Measurements from ENCODE around the gene FANCG. TPM values are rescaled to one million over a fixed set of nuclear protein-coding genes. Genes with fewer than 3 reads are reported as not detected.

Gene FANCG
- total and polyA plus RNA-seq, 2 donors (not counting 1 experiment from before 2014, with no cell fraction given), result 26.5 to 40.1 TPM

DNA sequence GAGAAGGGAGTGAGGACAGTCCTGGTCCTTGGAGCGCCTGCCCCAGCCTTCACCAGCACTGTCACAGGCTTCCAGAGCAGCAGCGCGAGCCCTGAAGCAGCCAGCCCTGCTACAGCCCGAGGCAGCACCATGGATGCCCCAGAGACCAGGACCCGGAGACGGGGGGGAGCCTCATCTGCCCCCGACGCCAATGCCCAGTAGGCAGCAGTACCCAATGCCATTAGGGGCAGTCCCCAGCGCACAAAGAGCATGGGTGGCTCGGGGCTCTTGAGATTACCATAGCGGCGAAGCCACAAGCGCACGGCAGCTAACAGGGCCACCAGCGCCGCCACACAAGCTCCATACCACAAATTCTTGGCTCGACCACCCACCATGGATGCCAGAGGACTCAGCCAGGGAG lies 11.8 kb upstream of the FANCG start:
- intact Hi-C loops (cut with micrococcal nuclease), result no loop called here
- WGBS (ENCODE audit: insufficient coverage), result 97% methylated on average over 17 of the region's 17 CpGs

DNA sequence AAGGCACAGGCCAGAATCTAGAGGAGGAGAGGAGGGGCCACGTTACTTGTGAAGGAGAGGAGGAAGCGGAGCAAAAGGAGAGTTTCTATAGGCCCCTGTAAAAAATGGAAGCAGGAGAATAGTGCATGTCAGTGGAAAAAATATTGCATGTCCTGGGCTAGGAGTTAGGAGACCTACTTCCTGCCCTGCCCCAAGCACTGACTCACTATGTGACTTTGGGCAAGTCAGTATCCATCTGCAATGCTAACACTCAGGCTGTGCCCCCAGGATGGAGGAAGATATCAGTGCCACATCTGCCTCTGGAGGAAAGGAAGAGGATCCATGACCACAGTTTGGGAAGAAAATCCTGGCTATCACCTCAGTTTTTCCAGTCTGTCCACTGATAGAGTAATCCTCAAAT lies 9.7 kb upstream of the FANCG start:
- CTCF ChIA-PET, result no interaction called here
- WGBS (ENCODE audit: insufficient coverage), result 100% methylated on average over 2 of the region's 2 CpGs

More for the DNA sequence above, 11.8 kb upstream of the FANCG start:
- Histone ChIP-seq H3K27ac (ENCODE audit: low read length in 2 of 2) (no peak overlapping the region), H3K4me2 (replicated peaks; ENCODE audit: low read depth, low read length, poor library complexity, severe bottlenecking) (no peak overlapping the region), H3K4me3 (ENCODE audit: control extremely low read depth in 1 of 5, extremely low read depth in 1 of 5, insufficient read depth in 1 of 5, low read depth in 2 of 5, low read length in 4 of 5) (no peak overlapping the region), H2AFZ (ENCODE audit: insufficient read depth, low read depth, low read length, poor library complexity, severe bottlenecking) (no peak overlapping the region), H3K36me3 (replicated peaks in 1 of 2; ENCODE audit: control extremely low read depth in 1 of 2, control insufficient read depth in 1 of 2, extremely low read depth in 1 of 2, insufficient read depth in 2 of 2, low read length in 1 of 2) (peaks cover 14 to 75% of the 10 kb centered on the region in 2 experiments), H3K79me2 (ENCODE audit: control insufficient read depth, insufficient read depth, low read length) (peaks cover 8% of the 10 kb centered on the region), H3K9ac (ENCODE audit: low read length) (no peak overlapping the region), H3K9me3 (ENCODE audit: control extremely low read depth in 1 of 3, control insufficient read depth in 2 of 3, insufficient read depth in 1 of 3, low read length in 2 of 3) (no peaks in the 10 kb centered on the region), H3K27me3 (replicated peaks in 1 of 4; ENCODE audit: control extremely low read depth in 1 of 4, control insufficient read depth in 3 of 4, insufficient read depth in 4 of 4, low read length in 3 of 4) (no peaks in the 10 kb centered on the region), H3K4me1 (ENCODE audit: control insufficient read depth in 2 of 2, insufficient read depth in 2 of 2, low read length in 2 of 2) (peaks cover 7 to 12% of the 10 kb centered on the region in 2 donors), H4K20me1 (ENCODE audit: control insufficient read depth, insufficient read depth, low read length, poor library complexity, severe bottlenecking) (no peaks in the 10 kb centered on the region)
- DNase-seq (no peak), ATAC-seq (ENCODE audit: low read depth) (no peak)
- Mint-ChIP-seq H3K4me3 (no peak overlapping the region), H3K9me3 (ENCODE audit: insufficient read depth) (no peaks in the 10 kb centered on the region), H3K27me3 (no peaks in the 10 kb centered on the region), H3K27ac (no peak overlapping the region), H3K4me1 (peaks cover 22% of the 10 kb centered on the region)
- TF ChIP-seq EZH2 (IDR thresholded peaks at IDR 0.05; ENCODE audit: borderline replicate concordance, insufficient read depth, low read depth, low read length, poor library complexity, severe bottlenecking), result no peak
- TF ChIP-seq, protein P1, sequence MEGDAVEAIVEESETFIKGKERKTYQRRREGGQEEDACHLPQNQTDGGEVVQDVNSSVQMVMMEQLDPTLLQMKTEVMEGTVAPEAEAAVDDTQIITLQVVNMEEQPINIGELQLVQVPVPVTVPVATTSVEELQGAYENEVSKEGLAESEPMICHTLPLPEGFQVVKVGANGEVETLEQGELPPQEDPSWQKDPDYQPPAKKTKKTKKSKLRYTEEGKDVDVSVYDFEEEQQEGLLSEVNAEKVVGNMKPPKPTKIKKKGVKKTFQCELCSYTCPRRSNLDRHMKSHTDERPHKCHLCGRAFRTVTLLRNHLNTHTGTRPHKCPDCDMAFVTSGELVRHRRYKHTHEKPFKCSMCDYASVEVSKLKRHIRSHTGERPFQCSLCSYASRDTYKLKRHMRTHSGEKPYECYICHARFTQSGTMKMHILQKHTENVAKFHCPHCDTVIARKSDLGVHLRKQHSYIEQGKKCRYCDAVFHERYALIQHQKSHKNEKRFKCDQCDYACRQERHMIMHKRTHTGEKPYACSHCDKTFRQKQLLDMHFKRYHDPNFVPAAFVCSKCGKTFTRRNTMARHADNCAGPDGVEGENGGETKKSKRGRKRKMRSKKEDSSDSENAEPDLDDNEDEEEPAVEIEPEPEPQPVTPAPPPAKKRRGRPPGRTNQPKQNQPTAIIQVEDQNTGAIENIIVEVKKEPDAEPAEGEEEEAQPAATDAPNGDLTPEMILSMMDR (IDR thresholded peaks at IDR 0.05), result no peak
- ChIA-PET CTCF (interaction anchor here (1.2 to 2.8 kb wide), 5 partner anchors 11 to 192 kb away, joined by 3 to 14 read pairs (median 10); partner anchors contain the start of genes FANCG and STOML2), POLR2A (no interaction called here)

More for the DNA sequence above, 9.7 kb upstream of the FANCG start:
- H3K4me1 Mint-ChIP-seq, result peaks cover 4% of the 10 kb centered on the region
- POLR2A ChIA-PET, result no interaction called here
- intact Hi-C loops (cut with micrococcal nuclease), result no loop called here
- no peak overlapping the region for H3K27ac Mint-ChIP-seq
- Histone ChIP-seq H3K27me3 (replicated peaks in 1 of 4; ENCODE audit: control extremely low read depth in 1 of 4, control insufficient read depth in 3 of 4, insufficient read depth in 4 of 4, low read length in 3 of 4) (no peaks in the 10 kb centered on the region), H3K36me3 (replicated peaks in 1 of 2; ENCODE audit: control extremely low read depth in 1 of 2, control insufficient read depth in 1 of 2, extremely low read depth in 1 of 2, insufficient read depth in 2 of 2, low read length in 1 of 2) (peaks cover 17 to 75% of the 10 kb centered on the region in 2 experiments), H3K4me2 (replicated peaks; ENCODE audit: low read depth, low read length, poor library complexity, severe bottlenecking) (no peak overlapping the region), H2AFZ (ENCODE audit: insufficient read depth, low read depth, low read length, poor library complexity, severe bottlenecking) (no peak overlapping the region), H3K4me3 (ENCODE audit: control extremely low read depth in 1 of 5, extremely low read depth in 1 of 5, insufficient read depth in 1 of 5, low read depth in 2 of 5, low read length in 4 of 5) (no peak overlapping the region), H3K79me2 (ENCODE audit: control insufficient read depth, insufficient read depth, low read length) (no peaks in the 10 kb centered on the region), H4K20me1 (ENCODE audit: control insufficient read depth, insufficient read depth, low read length, poor library complexity, severe bottlenecking) (no peaks in the 10 kb centered on the region), H3K9me3 (ENCODE audit: control extremely low read depth in 1 of 3, control insufficient read depth in 2 of 3, insufficient read depth in 1 of 3, low read length in 2 of 3) (no peaks in the 10 kb centered on the region), H3K4me1 (ENCODE audit: control insufficient read depth in 2 of 2, insufficient read depth in 2 of 2, low read length in 2 of 2) (no peaks in the 10 kb centered on the region), H3K9ac (ENCODE audit: low read length) (no peak overlapping the region), H3K27ac (ENCODE audit: low read length in 2 of 2) (no peak overlapping the region)
- H3K9me3 Mint-ChIP-seq (ENCODE audit: insufficient read depth), result no peaks in the 10 kb centered on the region
- no peaks in the 10 kb centered on the region for H3K27me3 Mint-ChIP-seq
- ATAC-seq (ENCODE audit: low read depth), result no peak
- DNase-seq, result no peak
- no peak overlapping the region for H3K4me3 Mint-ChIP-seq
- TF ChIP-seq, protein P1 (IDR thresholded peaks at IDR 0.05), result no peak
- TF ChIP-seq EZH2 (IDR thresholded peaks at IDR 0.05; ENCODE audit: borderline replicate concordance, insufficient read depth, low read depth, low read length, poor library complexity, severe bottlenecking), result no peak
